Thyroid gland (tissue), 4 donors: ENCODE measurements around the gene GALNT18. TPM values are rescaled to one million over a fixed set of nuclear protein-coding genes. Genes with fewer than 3 reads are reported as not detected.

Experiments used
- DNase-seq, 2 donors: peaks; one replicate each; pipeline ENCODE4 v3.0.0-alpha.2; 2019
- H3K27ac ChIP-seq, 3 donors: fragments of 200-600 bp; sonication (generic); 1 replicate in 2 of 3; 2 replicates in 1 of 3; pipeline ENCODE4 v1.5.1; 2016 to 2019; ENCODE audit warnings: mild to moderate bottlenecking in 1 of 3, moderate library complexity in 1 of 3
- H3K27me3 ChIP-seq: fragments of 200-600 bp; sonication (generic); one replicate; pipeline ENCODE4 v1.5.1; 2019
- H3K36me3 ChIP-seq, 2 donors: fragments of 200-600 bp; sonication (generic); one replicate each; pipeline ENCODE4 v1.5.1; 2016 to 2019
- H3K4me1 ChIP-seq, 2 donors: fragments of 200-600 bp; sonication (generic); one replicate each; pipeline ENCODE4 v1.5.1; 2017 to 2019
- H3K4me3 ChIP-seq, 3 donors: fragments of 200-600 bp; sonication (generic); replicated peaks in 1 of 3; 1 replicate in 2 of 3; 2 replicates in 1 of 3; pipeline ENCODE4 v1.5.1; 2016; ENCODE audit warnings: mild to moderate bottlenecking in 1 of 3
- H3K9me3 ChIP-seq: fragments of 200-600 bp; sonication (generic); one replicate; pipeline ENCODE4 v1.5.1; 2017
- POLR2A ChIP-seq, 2 donors: fragments of 450-650 bp; IDR thresholded peaks; one replicate each; pipeline ENCODE4 v1.6.1; 2017; ENCODE audit warnings: antibody characterized with exemption in 2 of 2, mild to moderate bottlenecking in 2 of 2, moderate library complexity in 1 of 2
- WGBS, 2 donors: methylation state at CpG; one replicate each; pipeline ENCODE4 v1.1.5; 2017; 5-methylcytosine and 5-hydroxymethylcytosine counted together
- intact Hi-C: fragments of 100-400 bp; cut with DNase I; formaldehyde crosslinking; loops from one replicate; pipeline ENCODE4 v1.15.1; 2023
- total RNA-seq, 4 donors: library from RNA; depleted of rRNA; stranded (reverse); fragments of >200 nt; gene quantifications; one replicate each; pipeline ENCODE4 v1.2.3, GENCODE V29; 2016
- TF ChIP-seq, protein P1 (sequence below), 6 experiments: fragments of 200-600 bp in 3 of 6; fragments of 450-650 bp in 3 of 6; sonication (generic) in 3 of 6; IDR thresholded peaks; one replicate each; pipeline ENCODE4 v1.5.1; 2016 to 2019; ENCODE audit warnings: antibody characterized with exemption in 6 of 6, mild to moderate bottlenecking in 2 of 6, inconsistent platforms in 1 of 6, moderate library complexity in 1 of 6

GALNT18 gene
- total RNA-seq, 4 donors from 2014 or later = 60.7 to 93.8 (median 87.5) TPM

DNA sequence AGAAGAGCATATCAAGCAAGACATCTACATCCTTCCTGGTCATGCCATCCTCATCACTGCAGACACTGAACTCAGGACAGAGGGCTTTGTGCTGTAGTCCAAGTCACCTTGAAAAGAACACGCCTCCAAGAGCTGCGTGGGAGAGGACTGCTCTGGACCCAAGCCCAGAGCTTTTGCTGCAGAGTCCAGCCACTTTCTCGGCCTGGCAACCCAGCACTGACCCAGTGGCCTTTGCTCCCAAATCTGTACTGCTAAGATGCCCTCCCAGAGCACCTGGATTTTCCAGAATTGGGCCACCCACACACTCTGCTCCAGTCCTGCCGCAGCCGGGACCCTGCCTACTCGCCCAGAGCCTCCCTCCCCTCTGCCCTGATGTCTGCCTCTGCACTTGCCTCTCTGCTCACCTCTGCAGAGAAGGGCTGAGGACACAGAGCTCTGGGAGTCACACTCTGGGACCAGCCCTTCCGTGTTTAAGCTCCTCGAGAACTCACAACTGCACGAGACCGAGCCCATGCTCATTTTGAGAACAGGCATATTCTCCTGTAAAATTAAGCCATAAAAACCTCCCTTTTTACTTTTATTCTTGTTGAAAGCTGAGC lies 185.0 kb downstream of the GALNT18 start:
- no peak overlapping the region for H3K4me3 ChIP-seq
- no peaks in the 10 kb centered on the region for H3K9me3 ChIP-seq
- intact Hi-C loops = no loop called here
- WGBS, 2 donors = 33 to 48% methylated on average over 10 of the region's 10 CpGs
- H3K36me3 ChIP-seq = peaks cover 0 to 7% of the 10 kb centered on the region in 2 donors
- peak overlapping the region; percentile 45 to 74 (median 57) for H3K27ac ChIP-seq
- peak; percentile 77 to 78 for DNase-seq
- H3K27me3 ChIP-seq = no peaks in the 10 kb centered on the region
- peaks cover 25 to 35% of the 10 kb centered on the region in 2 donors for H3K4me1 ChIP-seq
- TF ChIP-seq, protein P1, sequence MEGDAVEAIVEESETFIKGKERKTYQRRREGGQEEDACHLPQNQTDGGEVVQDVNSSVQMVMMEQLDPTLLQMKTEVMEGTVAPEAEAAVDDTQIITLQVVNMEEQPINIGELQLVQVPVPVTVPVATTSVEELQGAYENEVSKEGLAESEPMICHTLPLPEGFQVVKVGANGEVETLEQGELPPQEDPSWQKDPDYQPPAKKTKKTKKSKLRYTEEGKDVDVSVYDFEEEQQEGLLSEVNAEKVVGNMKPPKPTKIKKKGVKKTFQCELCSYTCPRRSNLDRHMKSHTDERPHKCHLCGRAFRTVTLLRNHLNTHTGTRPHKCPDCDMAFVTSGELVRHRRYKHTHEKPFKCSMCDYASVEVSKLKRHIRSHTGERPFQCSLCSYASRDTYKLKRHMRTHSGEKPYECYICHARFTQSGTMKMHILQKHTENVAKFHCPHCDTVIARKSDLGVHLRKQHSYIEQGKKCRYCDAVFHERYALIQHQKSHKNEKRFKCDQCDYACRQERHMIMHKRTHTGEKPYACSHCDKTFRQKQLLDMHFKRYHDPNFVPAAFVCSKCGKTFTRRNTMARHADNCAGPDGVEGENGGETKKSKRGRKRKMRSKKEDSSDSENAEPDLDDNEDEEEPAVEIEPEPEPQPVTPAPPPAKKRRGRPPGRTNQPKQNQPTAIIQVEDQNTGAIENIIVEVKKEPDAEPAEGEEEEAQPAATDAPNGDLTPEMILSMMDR (IDR thresholded peaks at IDR 0.05) = no peak
- no peak for TF ChIP-seq POLR2A (IDR thresholded peaks at IDR 0.05)

DNA sequence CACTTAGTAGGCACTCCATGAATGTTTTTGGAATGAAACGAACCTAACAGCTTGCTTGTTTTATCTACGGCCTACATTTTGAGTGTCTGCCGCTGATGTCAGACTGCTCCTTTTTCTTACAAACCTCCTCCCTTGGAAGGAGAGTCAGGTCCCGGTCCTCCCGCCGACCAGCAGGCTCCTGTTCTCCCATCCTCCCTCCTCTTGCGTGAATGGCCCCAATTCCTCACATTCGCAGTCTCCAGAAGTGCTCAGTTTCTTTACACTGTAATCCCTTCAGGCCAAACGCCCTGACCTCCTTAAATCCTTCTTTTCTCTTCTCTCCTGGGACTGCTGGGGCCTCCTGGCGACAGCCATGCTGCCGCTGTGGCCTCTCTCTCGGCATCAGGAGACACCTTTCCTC lies 186.2 kb downstream of the GALNT18 start:
- TF ChIP-seq, protein P1 (IDR thresholded peaks at IDR 0.05) = no peak
- TF ChIP-seq POLR2A (IDR thresholded peaks at IDR 0.05) = no peak
- Histone ChIP-seq H3K4me3 (no peak overlapping the region), H3K9me3 (no peaks in the 10 kb centered on the region), H3K36me3 (peaks cover 0 to 9% of the 10 kb centered on the region in 2 donors), H3K27ac (peak overlapping the region in 2 of 3 donors; percentile 57 to 74), H3K4me1 (peaks cover 25 to 35% of the 10 kb centered on the region in 2 donors), H3K27me3 (no peaks in the 10 kb centered on the region)
- intact Hi-C loops = no loop called here
- WGBS, 2 donors = 65 to 78% methylated on average over 11 of the region's 12 CpGs
- DNase-seq = peak; percentile 28 to 31

GRCh38 chr11:11433960-11434359 lies 187.8 kb downstream of the GALNT18 start:
- Histone ChIP-seq H3K27ac (no peak overlapping the region), H3K4me1 (peaks cover 25 to 45% of the 10 kb centered on the region in 2 donors), H3K27me3 (no peaks in the 10 kb centered on the region), H3K9me3 (no peaks in the 10 kb centered on the region), H3K4me3 (no peak overlapping the region), H3K36me3 (peaks cover 0 to 9% of the 10 kb centered on the region in 2 donors)
- 84 to 93% methylated on average over 2 of the region's 2 CpGs for WGBS, 2 donors
- intact Hi-C loops = no loop called here
- DNase-seq = no peak
- no peak for TF ChIP-seq POLR2A (IDR thresholded peaks at IDR 0.05)
- TF ChIP-seq, protein P1 (IDR thresholded peaks at IDR 0.05) = no peak

- intact Hi-C loops = no loop called here
- Histone ChIP-seq H3K4me3 (no peak overlapping the region), H3K4me1 (peaks cover 25 to 52% of the 10 kb centered on the region in 2 donors), H3K27me3 (no peaks in the 10 kb centered on the region), H3K36me3 (peaks cover 0 to 9% of the 10 kb centered on the region in 2 donors), H3K9me3 (no peaks in the 10 kb centered on the region), H3K27ac (no peak overlapping the region)
- DNase-seq = no peak
- WGBS, 2 donors = 93 to 98% methylated on average over 11 to 13 of the region's 13 CpGs
- no peak for TF ChIP-seq POLR2A (IDR thresholded peaks at IDR 0.05)
Measured at GRCh38 chr11:11432621-11433319, 189.0 kb downstream of the GALNT18 start.

DNA sequence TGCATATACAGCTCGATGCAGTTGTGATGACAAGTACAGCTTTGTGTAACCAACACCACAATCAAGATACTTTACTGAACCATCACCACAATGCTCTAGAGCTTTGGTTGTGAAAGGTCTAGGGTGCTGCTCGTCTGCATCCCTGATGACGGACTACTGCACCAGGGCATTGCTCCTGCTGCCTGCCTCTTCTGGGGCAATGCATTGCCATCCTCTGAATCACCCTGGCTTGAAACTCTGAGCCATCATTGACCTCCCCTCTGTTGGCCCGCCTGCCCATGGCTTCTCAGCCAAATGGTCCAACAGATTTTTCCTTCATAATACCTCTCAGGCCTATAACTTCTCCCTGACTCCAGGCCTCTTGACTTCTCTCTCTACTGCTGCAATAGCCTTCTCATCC lies 191.4 kb downstream of the GALNT18 start:
- WGBS, 2 donors = 85 to 86% methylated on average over 4 of the region's 4 CpGs
- no peak overlapping the region for H3K27ac ChIP-seq
- TF ChIP-seq, protein P1 (IDR thresholded peaks at IDR 0.05) = no peak
- no peak for TF ChIP-seq POLR2A (IDR thresholded peaks at IDR 0.05)
- intact Hi-C loops = no loop called here
- peaks cover 0 to 9% of the 10 kb centered on the region in 2 donors for H3K36me3 ChIP-seq
- H3K4me1 ChIP-seq = peaks cover 11 to 46% of the 10 kb centered on the region in 2 donors
- DNase-seq = no peak
- no peak overlapping the region for H3K4me3 ChIP-seq
- no peaks in the 10 kb centered on the region for H3K9me3 ChIP-seq
- no peaks in the 10 kb centered on the region for H3K27me3 ChIP-seq
